Stomach (tissue), 9 donors: Measurements from ENCODE around the gene CHRNB4. TPM values are rescaled to one million over a fixed set of nuclear protein-coding genes. Genes with fewer than 3 reads are reported as not detected.

Source experiments
- DNase-seq, 2 donors: peaks; one replicate each; pipeline versions ENCODE4 v3.0.0 to v3.0.0-alpha.2; 2013 to 2019
- H3K27ac ChIP-seq, 5 donors: fragments of 200-600 bp in 4 of 5; sonication (generic) in 4 of 5; one replicate each; pipeline ENCODE4 v1.5.1; 2013 to 2019; ENCODE audit warnings: mild to moderate bottlenecking in 1 of 5, moderate library complexity in 1 of 5
- H3K27me3 ChIP-seq, 3 donors: fragments of 200-600 bp; sonication (generic); one replicate each; pipeline ENCODE4 v1.5.1; 2017 to 2019; ENCODE audit warnings: mixed run types in 1 of 3
- H3K36me3 ChIP-seq, 4 donors: fragments of 200-600 bp; sonication (generic); 1 replicate in 3 of 4; 2 replicates in 1 of 4; pipeline ENCODE4 v1.5.1; 2016 to 2019
- H3K4me1 ChIP-seq, 4 donors: fragments of 200-600 bp; sonication (generic); one replicate each; pipeline ENCODE4 v1.5.1; 2016 to 2019
- H3K4me3 ChIP-seq, 4 donors: fragments of 200-600 bp; sonication (generic) in 3 of 4; one replicate each; pipeline ENCODE4 v1.5.1; 2016 to 2019; ENCODE audit warnings: mild to moderate bottlenecking in 1 of 4
- H3K9me3 ChIP-seq, 4 donors: fragments of 200-600 bp; sonication (generic); one replicate each; pipeline ENCODE4 v1.5.1; 2016 to 2019
- CTCF ChIP-seq, 7 experiments: fragments of 450-650 bp in 4 of 7; fragments of 200-600 bp in 3 of 7; sonication (generic) in 3 of 7; IDR thresholded peaks; one replicate each; pipeline ENCODE4 v1.5.1; 2016 to 2019; ENCODE audit warnings: antibody characterized with exemption in 7 of 7, control low read depth in 2 of 7, mild to moderate bottlenecking in 1 of 7
- EP300 ChIP-seq: sonication (generic); formaldehyde crosslinking; IDR thresholded peaks from one replicate; pipeline ENCODE4 v1.6.1; 2017; ENCODE audit warnings: antibody characterized with exemption
- POLR2A ChIP-seq, 4 donors: fragments of 450-650 bp; IDR thresholded peaks; one replicate each; pipeline ENCODE4 v1.6.1; 2016; ENCODE audit warnings: antibody characterized with exemption in 4 of 4, control low read depth in 2 of 4, mild to moderate bottlenecking in 1 of 4, moderate library complexity in 1 of 4
- POLR2AphosphoS5 ChIP-seq, 3 donors: sonication (generic); formaldehyde crosslinking; IDR thresholded peaks; one replicate each; pipeline ENCODE4 v1.6.1; 2016; ENCODE audit warnings: antibody characterized with exemption in 3 of 3
- WGBS, 5 donors: extraction: QIAGEN DNeasy Blood & Tissue Kit in 3 of 5; methylation state at CpG; one replicate each; pipeline versions ENCODE4 v1.1.5 to v1.1.7; 2013 to 2018; 5-methylcytosine and 5-hydroxymethylcytosine counted together
- intact Hi-C: fragments of 100-400 bp; cut with DNase I; formaldehyde crosslinking; loops from one replicate; pipeline ENCODE4 v1.15.1; 2023; ENCODE audit warnings: low total_unique reads
- polyA plus RNA-seq, 3 donors: library from polyadenylated mRNA; stranded (reverse); fragments of 200-250 nt; gene quantifications; one replicate each; pipeline ENCODE4 v1.2.3, GENCODE V29; 2013
- total RNA-seq, 5 donors: library from RNA; depleted of rRNA; stranded (reverse); fragments of >200 nt; gene quantifications; one replicate each; pipeline versions ENCODE4 v1.1.0 to v1.2.3, GENCODE V29; 2014 to 2016
- donor health status: healthy with polysubstance abuse.
- donor health status: Bipolar disorder and iron deficiency.
- donor health status: healthy.

The CHRNB4 gene
- total and polyA plus RNA-seq, 8 donors: 0.78 TPM; not detected in 7

- no peaks in the 10 kb centered on the region for H3K9me3 ChIP-seq
- peak overlapping the region; percentile 32 to 47 (median 42) for H3K4me3 ChIP-seq
- no peak for TF ChIP-seq POLR2A (IDR thresholded peaks at IDR 0.05)
- no peak for TF ChIP-seq POLR2AphosphoS5 (IDR thresholded peaks at IDR 0.05)
- TF ChIP-seq EP300: no peak
- no peak for TF ChIP-seq CTCF (IDR thresholded peaks at IDR 0.05)
- H3K4me1 ChIP-seq: peaks cover 14 to 28% (median 21%) of the 10 kb centered on the region in 4 donors
- H3K36me3 ChIP-seq: no peaks in the 10 kb centered on the region
- 0 to 3% (median 2%) methylated on average over 5 to 41 of the region's 41 CpGs for WGBS, 5 donors
- H3K27ac ChIP-seq: peak overlapping the region in 1 of 5 donors; percentile 34
- peaks cover 0 to 58% (median 37%) of the 10 kb centered on the region in 3 donors for H3K27me3 ChIP-seq
- intact Hi-C loops: loop anchor here (10.0 kb wide), 1 partner anchor 565 kb away; no protein-coding TSS in a partner anchor
- peak; percentile 23 to 60 for DNase-seq
Measured at GRCh38 chr15:78620021-78620526, 20.9 kb downstream of the CHRNB4 start.

- intact Hi-C loops: loop anchor here (2.0 kb wide), 1 partner anchor 90 kb away; no protein-coding TSS in a partner anchor
- TF ChIP-seq EP300 (no peak), POLR2A (IDR thresholded peaks at IDR 0.05) (no peak), CTCF (IDR thresholded peaks at IDR 0.05) (no peak), POLR2AphosphoS5 (IDR thresholded peaks at IDR 0.05) (no peak)
- Histone ChIP-seq H3K4me1 (peaks cover 14 to 28% (median 21%) of the 10 kb centered on the region in 4 donors), H3K4me3 (peak overlapping the region in 2 of 4 donors; percentile 41 to 47), H3K36me3 (no peaks in the 10 kb centered on the region), H3K9me3 (no peaks in the 10 kb centered on the region), H3K27ac (peak overlapping the region in 1 of 5 donors; percentile 48), H3K27me3 (peaks cover 0 to 50% (median 36%) of the 10 kb centered on the region in 3 donors)
- DNase-seq: peak; percentile 17 to 20
- WGBS, 5 donors: 38 to 51% (median 48%) methylated on average over 9 to 20 of the region's 20 CpGs
Measured at GRCh38 chr15:78619022-78619950, 21.7 kb downstream of the CHRNB4 start.

- intact Hi-C loops: loop anchor here (2.0 kb wide), 1 partner anchor 90 kb away; no protein-coding TSS in a partner anchor
Measured at GRCh38 chr15:78618490-78618934, 22.5 kb downstream of the CHRNB4 start.

More at GRCh38 chr15:78618490-78618934, 22.5 kb downstream of the CHRNB4 start:
- H3K9me3 ChIP-seq: no peaks in the 10 kb centered on the region
- WGBS, 5 donors: 17 to 35% (median 27%) methylated on average over 7 to 8 of the region's 8 CpGs
- peaks cover 0 to 47% (median 36%) of the 10 kb centered on the region in 3 donors for H3K27me3 ChIP-seq
- no peak overlapping the region for H3K4me3 ChIP-seq
- peaks cover 14 to 28% (median 21%) of the 10 kb centered on the region in 4 donors for H3K4me1 ChIP-seq
- TF ChIP-seq EP300: peak; percentile 61
- peak in 5 of 7 experiments; percentile 44 to 94 (median 79) for TF ChIP-seq CTCF (IDR thresholded peaks at IDR 0.05)
- peak; percentile 60 to 83 (median 66) for TF ChIP-seq POLR2AphosphoS5 (IDR thresholded peaks at IDR 0.05)
- no peak for TF ChIP-seq POLR2A (IDR thresholded peaks at IDR 0.05)
- no peaks in the 10 kb centered on the region for H3K36me3 ChIP-seq
- DNase-seq: peak; percentile 91 to 95
- peak overlapping the region in 1 of 5 donors; percentile 48 for H3K27ac ChIP-seq
